ENCODE results near the gene ADAP1. TPM values are rescaled to one million over a fixed set of nuclear protein-coding genes. Genes with fewer than 3 reads are reported as not detected.

ADAP1 gene
- total and polyA plus RNA-seq, 2 of the 8 experiments (the other 6 are each of a cell fraction or from before 2014, with no cell fraction given) = 5.8 to 6.1 TPM

DNA sequence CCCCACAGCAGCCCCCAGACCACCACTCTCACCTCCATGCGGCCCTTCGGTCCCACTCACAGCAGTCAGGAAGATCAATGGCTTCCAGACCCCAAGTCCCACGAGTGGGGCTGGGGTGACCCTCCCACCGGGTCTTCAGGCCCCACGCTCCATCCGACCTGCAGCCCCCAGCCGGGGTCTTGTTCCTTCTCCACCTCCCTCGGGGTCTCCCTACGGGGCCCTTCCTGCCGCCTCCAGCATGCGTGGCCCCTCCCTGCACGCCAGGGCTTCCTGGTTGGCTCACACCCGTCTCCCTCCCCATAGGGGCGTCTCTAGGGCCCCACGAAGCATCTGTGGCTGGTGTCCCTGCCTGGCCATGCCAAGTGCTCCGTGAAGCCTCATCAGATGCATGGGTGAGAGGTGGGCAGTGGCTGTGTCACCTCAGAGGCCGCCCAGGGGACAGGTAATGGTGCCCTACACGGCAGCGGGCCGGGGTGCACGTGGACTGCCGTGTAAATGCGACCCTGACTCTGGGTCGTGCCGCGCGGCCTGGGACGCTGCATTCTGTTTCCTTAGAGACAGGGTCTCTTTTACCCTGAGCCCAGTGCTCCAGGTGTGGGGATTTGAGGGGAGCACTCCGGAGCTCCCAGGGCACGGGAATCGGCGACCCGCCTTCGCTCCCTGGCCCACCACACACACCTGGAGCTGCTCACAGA is 19.9 kb downstream of the ADAP1 start:
- Histone ChIP-seq H3K4me3 (ENCODE audit: extremely low read depth in 1 of 4, insufficient read depth in 2 of 4, low read depth in 3 of 4, low read length in 4 of 4) (no peak overlapping the region), H3K14ac (ENCODE audit: insufficient read length) (no peak overlapping the region), H4K91ac (replicated peaks; ENCODE audit: insufficient read length, low read length) (no peak overlapping the region), H3K23me2 (ENCODE audit: low read depth, low read length) (no peaks in the 10 kb centered on the region), H3K4me1 (replicated peaks in 1 of 4; ENCODE audit: control insufficient read depth in 3 of 4, insufficient read depth in 4 of 4, low read length in 3 of 4) (no peaks in the 10 kb centered on the region; a peak in 3 of 7 replicates), H4K8ac (ENCODE audit: extremely low read depth, insufficient read depth, low read length) (0 out of 2 replicates have a peak overlapping the region, but pooled peaks have one; percentile 11), H2AK5ac (ENCODE audit: low read depth, low read length) (no peak overlapping the region), H3K18ac (ENCODE audit: extremely low read depth, low read length) (no peak overlapping the region), H3K9ac (replicated peaks in 1 of 4; ENCODE audit: extremely low read depth in 1 of 4, low read depth in 3 of 4, low read length in 3 of 4) (no peak overlapping the region), H3K4ac (replicated peaks; ENCODE audit: insufficient read length, low read depth, low read length) (peak overlapping the region; percentile 3), H2AFZ (ENCODE audit: low read length) (no peak overlapping the region), H2BK20ac (ENCODE audit: low read length) (no peak overlapping the region), H3K79me1 (ENCODE audit: low read depth, low read length) (no peaks in the 10 kb centered on the region), H2BK15ac (ENCODE audit: low read length) (no peak overlapping the region), H4K20me1 (replicated peaks in 1 of 2; ENCODE audit: control insufficient read depth in 1 of 2, insufficient read depth in 2 of 2, low read length in 2 of 2) (no peaks in the 10 kb centered on the region), H3K56ac (replicated peaks; ENCODE audit: insufficient read length, low read depth, low read length) (no peak overlapping the region), H2BK120ac (replicated peaks; ENCODE audit: low read depth, low read length) (no peak overlapping the region), H2BK5ac (ENCODE audit: low read depth, low read length) (no peak overlapping the region), H3K23ac (ENCODE audit: insufficient read length) (no peak overlapping the region), H3K27me3 (replicated peaks in 1 of 4; ENCODE audit: control insufficient read depth in 3 of 4, extremely low read depth in 1 of 4, insufficient read depth in 3 of 4, low read length in 3 of 4) (no peaks in the 10 kb centered on the region), H3K36me3 (ENCODE audit: control insufficient read depth in 2 of 4, insufficient read depth in 4 of 4, low read length in 3 of 4) (no peaks in the 10 kb centered on the region), H3K9me3 (ENCODE audit: insufficient read depth in 2 of 2, low read depth in 1 of 2, low read length in 1 of 2) (no peaks in the 10 kb centered on the region), H3K79me2 (ENCODE audit: control insufficient read depth in 1 of 2, insufficient read depth in 2 of 2, low read length in 2 of 2) (no peaks in the 10 kb centered on the region), H2BK12ac (ENCODE audit: low read depth, low read length) (no peak overlapping the region), H3K27ac (ENCODE audit: low read depth, low read length) (no peak overlapping the region), H3K4me2 (ENCODE audit: insufficient read depth in 1 of 2, low read depth in 2 of 2, low read length in 2 of 2) (no peak overlapping the region), H4K5ac (ENCODE audit: insufficient read length, low read depth, low read length) (no peak overlapping the region)
- POLR2A ChIA-PET (ENCODE audit: partially characterized antibody) = interaction anchor here (1.0 kb wide), 1 partner anchor 31 kb away, joined by 3 read pairs; no protein-coding TSS in a partner anchor
- no peak for TF ChIP-seq POLR2AphosphoS5 (IDR thresholded peaks at IDR 0.05; ENCODE audit: low read depth, low read length)
- TF ChIP-seq KDM5A (IDR thresholded peaks at IDR 0.05; ENCODE audit: low read length) = no peak
- TF ChIP-seq TAF7 (optimal IDR thresholded peaks at IDR 0.05; ENCODE audit: borderline replicate concordance, low read depth, low read length) = no peak
- TF ChIP-seq SUZ12 (IDR thresholded peaks at IDR 0.05; ENCODE audit: low read length) = no peak
- no peak for TF ChIP-seq BRCA1 (IDR thresholded peaks at IDR 0.05; ENCODE audit: low read depth, low read length)
- TF ChIP-seq, protein P1, sequence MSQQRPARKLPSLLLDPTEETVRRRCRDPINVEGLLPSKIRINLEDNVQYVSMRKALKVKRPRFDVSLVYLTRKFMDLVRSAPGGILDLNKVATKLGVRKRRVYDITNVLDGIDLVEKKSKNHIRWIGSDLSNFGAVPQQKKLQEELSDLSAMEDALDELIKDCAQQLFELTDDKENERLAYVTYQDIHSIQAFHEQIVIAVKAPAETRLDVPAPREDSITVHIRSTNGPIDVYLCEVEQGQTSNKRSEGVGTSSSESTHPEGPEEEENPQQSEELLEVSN (IDR thresholded peaks at IDR 0.05) = no peak
- no peak for TF ChIP-seq YY1 (IDR thresholded peaks at IDR 0.05; ENCODE audit: low read depth, low read length)
- no peak for TF ChIP-seq TEAD4 (IDR thresholded peaks at IDR 0.05; ENCODE audit: low read depth, low read length)
- TF ChIP-seq CBX5 (IDR thresholded peaks at IDR 0.05; ENCODE audit: low read depth, low read length) = no peak
- TF ChIP-seq SP4 (IDR thresholded peaks at IDR 0.05; ENCODE audit: low read length) = no peak
- no peak for TF ChIP-seq ASH2L (IDR thresholded peaks at IDR 0.05; ENCODE audit: low read length)
- TF ChIP-seq JUND (IDR thresholded peaks at IDR 0.05; ENCODE audit: low read length) = no peak
- no peak for TF ChIP-seq CTBP2 (IDR thresholded peaks at IDR 0.05; ENCODE audit: borderline replicate concordance, insufficient read depth, insufficient read length, low read length)
- WGBS, 2 experiments (ENCODE audit: extremely low coverage in 1 of 2, insufficient coverage in 1 of 2, insufficient read length in 1 of 2, insufficient replicate concordance in 2 of 2, low coverage in 1 of 2, low lambda C conversion rate in 2 of 2, missing lambda C conversion rate in 1 of 2) = 95% methylated on average over 26 of the region's 34 CpGs; no CpG with 5 or more reads in 1 of the 2 experiments
- no peak for FAIRE-seq
- CTCF ChIA-PET (ENCODE audit: partially characterized antibody) = interaction anchor here (1.0 kb wide), 1 partner anchor 12 kb away, joined by 3 read pairs; no protein-coding TSS in a partner anchor
- DNase-seq (ENCODE audit: low read depth in 1 of 2, low spot score in 2 of 2) = no peak
